HG02571 (cell line): ENCODE measurements around the gene UAP1L1.
"Not testable (repeated sequence)": the region's sequence is repeated elsewhere in the genome, so short reads cannot be mapped to it uniquely, and the experiment has no call there.

Experiments
- ATAC-seq: cut with Tn5 transposase; IDR thresholded peaks from one replicate; pipeline ENCODE4 v1.9.1; 2021; ENCODE audit warnings: mild to moderate bottlenecking, moderate library complexity; ENCODE audit not compliant: unreplicated experiment

UAP1L1 gene

DNA sequence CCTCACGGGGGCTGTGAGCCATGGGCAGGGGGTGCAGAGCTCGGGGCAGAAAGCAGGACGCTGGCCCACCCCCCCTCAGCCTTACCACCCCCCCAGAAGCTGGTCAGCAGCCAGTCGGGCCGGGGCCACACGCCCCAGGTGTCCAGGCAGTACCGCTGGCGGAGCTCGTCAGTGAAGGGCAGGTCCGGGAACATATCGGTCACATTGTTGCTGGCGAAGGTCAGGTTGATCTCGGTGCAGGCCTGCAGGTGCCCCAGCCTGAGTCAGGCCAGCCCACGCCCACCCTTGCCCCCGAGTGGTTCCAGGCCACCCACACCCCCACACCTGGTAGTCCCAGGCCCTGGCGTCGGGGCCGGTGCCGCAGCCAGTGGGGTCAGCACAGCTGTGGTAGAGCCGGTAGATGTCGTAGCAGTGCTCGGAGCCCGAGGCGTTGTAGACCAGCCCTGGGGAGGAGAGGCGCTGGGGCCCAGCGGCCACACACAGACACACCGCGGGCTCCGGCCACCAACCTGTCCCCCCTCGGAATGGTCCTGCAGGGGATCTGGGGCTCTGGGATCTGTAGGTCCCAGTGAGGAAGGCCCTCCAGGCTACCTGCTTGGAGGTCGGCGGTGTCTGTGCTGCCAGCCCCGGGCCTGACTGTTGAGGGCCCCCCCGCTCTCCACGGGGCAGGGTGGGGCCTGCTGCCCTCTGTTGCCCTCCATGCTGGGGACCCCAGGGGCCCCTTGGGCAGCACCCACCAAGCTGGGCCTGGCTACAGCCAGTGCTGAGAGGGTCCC is 34.7 kb downstream of the UAP1L1 start:
- ATAC-seq, result no peak

- no peak for ATAC-seq
Measured at GRCh38 chr9:137112564-137113384, 35.5 kb downstream of the UAP1L1 start.

DNA sequence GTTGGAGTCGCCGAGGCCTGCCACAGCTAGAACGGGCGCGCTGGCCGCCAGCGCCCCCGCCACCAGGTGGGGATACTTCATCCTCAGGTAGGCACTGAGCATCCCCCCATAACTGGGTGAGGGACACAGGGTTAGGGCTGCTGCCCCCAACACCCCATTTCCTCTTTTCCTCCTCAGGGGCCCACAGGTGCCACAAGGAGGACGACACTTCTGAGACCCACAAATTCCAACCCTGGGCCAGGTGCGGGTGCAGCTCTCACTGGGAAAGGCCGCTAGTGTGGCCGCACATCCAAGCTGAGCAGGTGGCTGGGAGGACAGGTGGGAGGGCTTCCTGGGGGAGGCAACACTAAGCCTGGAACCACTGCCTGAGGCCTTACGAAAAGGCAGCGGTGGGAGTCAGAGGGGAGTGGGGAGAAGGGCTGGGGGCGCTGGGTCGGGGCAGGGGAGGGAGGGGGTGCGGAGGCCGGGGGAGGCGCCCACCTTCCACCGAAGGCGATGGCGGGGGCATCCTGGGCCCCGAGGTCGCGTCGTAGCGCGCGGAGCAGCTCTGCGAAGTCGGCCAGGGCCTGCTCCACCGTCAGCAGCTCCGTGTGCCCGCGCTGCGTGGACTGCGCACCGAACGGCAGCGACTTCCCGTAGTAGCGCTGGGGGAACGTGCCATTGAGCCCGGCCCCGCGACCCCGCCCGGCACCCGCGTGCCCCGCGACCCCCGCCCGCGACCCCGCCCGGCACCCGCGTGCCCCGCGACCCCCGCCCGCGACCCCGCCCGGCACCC is 36.3 kb downstream of the UAP1L1 start:
- no peak for ATAC-seq

DNA sequence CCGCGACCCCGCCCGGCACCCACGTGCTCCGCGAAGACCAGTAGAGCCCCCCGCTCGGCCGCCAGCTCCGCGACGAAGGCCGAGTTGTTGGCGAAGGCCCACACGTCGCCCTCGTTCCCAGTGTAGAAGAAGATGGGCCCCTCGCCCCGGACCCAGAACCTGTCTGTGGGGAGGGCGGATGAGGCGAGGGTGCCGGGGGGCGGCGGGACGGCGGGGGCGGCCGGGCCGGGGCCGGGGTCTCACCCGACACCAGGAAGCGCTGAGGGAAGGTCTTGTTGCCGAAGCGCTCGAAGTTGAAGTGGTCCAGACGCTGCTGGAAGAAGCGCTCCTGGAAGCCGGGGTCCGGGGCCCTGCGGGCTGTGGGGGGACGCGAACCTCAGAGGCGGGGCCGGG is 36.9 kb downstream of the UAP1L1 start:
- no peak for ATAC-seq

- ATAC-seq, result peak; percentile 58
Measured at GRCh38 chr9:137114613-137115393, 37.5 kb downstream of the UAP1L1 start, which contains the start of gene DPP7. TSS of gene DPP7 (minus strand) at chr9:137114733. CDS start at chr9:137114713, 20 bp downstream.

DNA sequence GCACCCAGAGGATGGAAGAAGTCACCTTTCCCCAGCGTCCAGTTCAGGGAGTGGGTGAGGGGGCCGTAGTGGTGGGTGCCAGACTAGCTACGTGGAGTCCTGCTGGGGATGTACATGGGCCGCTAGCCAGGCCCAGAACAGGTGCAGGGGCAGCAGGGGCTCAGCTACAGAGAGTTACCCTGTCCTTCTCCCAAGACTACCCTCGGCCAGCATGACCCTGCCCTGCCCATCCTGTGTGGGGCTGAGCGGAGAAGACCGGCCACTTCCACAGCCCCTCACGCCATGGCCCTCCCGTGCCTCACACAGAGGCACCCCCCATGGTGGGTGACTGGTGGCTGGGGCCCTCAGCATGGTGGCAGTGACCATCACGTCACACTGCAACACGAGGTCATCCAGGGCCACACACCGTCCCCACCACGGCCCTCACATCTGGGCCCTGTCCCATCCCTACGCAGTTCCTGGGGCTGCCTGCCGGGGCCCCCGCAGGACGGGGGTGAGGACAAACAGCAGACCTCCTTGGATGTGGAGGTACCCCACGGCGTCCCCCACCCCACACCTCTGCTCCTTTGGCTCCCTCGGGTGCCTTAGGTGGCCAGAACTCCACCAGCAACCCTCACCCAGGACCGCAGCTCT is 38.2 kb downstream of the UAP1L1 start:
- ATAC-seq, result no peak

DNA sequence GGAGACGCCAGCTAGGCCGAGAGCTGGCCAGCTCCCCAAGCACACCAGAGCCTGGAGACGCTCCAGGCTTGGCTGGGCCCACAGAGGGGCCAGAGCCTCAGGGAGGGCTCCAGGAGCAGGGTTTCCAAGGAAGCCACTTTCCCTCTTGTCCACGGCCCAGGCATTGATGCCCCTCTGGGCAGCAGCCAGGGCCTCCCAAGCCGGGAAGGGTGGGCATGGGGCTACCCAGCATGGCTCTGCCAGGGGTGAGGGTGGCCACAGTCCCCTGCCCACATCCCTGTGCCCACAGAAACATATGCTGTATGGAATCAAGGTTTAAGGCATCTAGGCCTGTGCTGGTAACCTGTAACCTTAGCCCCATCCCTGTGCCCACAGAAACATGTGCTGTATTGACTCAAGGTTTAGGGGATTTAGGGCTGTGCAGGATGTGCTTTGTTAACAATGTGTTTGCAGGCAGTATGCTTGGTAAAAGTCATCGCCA is 38.8 kb downstream of the UAP1L1 start:
- no peak for ATAC-seq

DNA sequence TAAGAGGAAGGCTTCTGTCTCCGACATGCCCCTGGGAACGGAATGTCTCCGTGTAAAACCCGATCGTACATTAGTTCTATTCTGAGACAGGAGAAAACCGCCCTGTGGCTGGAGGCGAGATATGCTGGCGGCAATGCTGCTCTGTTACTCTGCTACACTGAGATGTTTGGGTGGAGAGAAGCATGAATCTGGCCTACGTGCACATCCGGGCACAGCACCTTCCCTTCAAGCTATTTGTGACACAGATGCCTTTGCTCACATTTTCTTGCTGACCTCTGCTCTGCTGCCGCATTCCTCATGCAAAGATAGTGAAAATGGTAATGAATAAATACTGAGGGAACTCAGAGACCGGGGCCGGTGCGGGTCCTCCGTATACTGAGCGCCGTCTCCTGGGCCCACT is 39.4 kb downstream of the UAP1L1 start:
- no peak for ATAC-seq

GRCh38 chr9:137117269-137117731 is 40.0 kb downstream of the UAP1L1 start:
- no peak for ATAC-seq

DNA sequence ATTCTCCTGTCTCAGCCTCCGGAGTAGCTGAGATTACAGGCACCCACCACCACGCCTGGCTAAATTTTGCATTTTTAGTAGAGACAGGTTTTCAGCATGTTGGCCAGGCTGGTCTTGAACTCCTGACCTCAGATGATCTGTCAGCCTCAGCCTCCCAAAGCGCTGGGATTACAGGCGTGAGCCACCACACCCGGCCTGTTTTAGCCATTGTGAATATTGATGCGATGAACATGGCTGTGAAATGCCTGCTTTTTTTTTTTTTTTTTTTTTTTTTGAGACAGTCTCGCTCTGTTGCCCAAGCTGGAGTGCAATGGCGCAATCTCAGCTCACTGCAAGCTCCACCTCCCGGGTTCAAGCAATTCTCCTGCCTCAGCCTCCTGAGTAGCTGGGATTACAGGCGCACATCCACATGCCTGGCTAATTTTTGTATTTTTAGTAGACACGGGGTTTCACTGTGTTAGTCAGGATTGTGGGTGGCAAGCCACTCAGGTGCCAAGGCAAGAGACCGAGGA is 40.8 kb downstream of the UAP1L1 start:
- not testable (repeated sequence) for ATAC-seq

GRCh38 chr9:137121927-137122795 is 44.8 kb downstream of the UAP1L1 start:
- ATAC-seq, result not testable (repeated sequence)

DNA sequence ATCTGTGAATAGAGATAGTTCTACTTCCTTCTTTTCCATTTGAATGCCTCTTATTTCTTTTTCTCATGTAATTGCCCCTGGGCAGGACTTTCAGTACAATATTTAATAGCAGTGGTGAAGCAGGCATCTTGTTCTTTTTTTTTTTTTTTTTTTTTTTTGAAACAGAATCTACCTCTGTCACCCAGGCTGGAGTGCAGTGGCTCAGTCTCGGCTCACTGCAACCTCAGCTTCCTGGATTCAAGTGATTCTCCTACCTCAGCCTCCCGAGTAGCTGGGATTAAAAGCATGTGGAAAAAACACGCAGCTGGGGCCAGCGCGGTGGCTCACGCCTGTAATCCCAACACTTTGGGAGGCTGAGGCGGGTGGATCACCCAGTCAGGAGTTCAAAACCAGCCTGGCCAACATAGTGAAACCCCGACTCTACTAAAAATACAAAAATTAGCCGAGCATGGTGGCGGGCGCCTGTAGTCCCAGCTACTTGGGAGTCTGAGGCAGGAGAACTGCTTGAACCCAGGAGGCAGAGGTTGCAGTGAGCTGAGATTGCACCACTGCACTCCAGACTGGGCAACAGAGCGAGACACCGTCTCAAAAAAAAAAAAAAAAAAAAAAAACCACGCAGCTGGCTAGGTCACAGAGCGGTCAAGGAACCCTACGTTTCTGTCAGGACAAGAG is 45.6 kb downstream of the UAP1L1 start:
- ATAC-seq, result not testable (repeated sequence)

GRCh38 chr9:137123468-137123837 is 46.1 kb downstream of the UAP1L1 start:
- ATAC-seq, result no peak

- ATAC-seq, result not testable (repeated sequence)
Measured at GRCh38 chr9:137123952-137124462, 46.7 kb downstream of the UAP1L1 start.

- ATAC-seq, result no peak
Measured at GRCh38 chr9:137126786-137127185, 49.5 kb downstream of the UAP1L1 start.

DNA sequence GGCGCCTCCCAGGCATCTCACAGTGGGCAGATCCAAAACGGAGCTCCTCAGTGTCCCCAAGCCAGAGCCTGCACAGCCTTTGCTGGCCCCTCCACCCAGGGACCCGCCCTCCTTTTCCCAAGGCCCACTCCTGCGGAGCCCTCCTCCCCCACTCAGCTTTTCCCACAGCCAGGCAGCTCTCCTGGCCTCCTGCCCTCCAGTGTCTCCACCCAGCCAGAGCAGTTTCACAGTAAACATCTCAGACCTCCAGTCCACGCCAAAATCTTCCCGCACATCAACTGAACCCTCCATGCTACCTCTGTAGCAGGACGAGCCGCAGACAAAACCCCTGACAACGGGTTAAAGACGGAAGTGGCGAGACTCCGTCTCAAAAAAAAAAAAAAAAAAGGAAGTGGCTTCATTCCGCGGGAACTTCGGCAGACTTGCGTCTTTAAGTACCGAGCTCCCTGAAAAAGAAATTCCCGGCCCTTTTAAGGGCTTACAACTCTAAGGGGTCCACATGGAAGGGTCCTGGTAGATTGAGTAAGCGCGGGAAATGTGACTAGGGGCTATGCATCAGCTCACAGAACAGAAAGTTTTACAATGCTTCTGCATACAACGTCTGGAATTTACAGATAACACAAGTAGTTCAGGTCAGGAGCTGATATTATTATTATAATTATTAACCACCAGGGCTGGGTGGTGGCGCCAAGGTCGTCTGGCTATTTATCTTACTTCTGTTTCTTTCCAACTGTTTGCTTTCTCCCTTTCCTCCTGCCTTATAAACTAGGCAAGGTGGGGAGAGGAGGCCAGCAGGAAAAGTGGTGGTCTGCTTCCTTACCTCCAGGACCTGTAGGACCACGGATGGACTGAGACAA is 50.2 kb downstream of the UAP1L1 start:
- ATAC-seq, result no peak
